Smooth muscle cell of the brain vasculature (primary cell): Measurements from ENCODE around the gene CHST15.
A peak's percentile ranks its signal among the peaks of the same experiment; 100 is the strongest.

Experiments
- DNase-seq: peaks from one replicate; pipeline ENCODE4 v3.0.0-alpha.2; 2012; ENCODE audit warnings: low read depth, low spot score

The CHST15 gene

DNA sequence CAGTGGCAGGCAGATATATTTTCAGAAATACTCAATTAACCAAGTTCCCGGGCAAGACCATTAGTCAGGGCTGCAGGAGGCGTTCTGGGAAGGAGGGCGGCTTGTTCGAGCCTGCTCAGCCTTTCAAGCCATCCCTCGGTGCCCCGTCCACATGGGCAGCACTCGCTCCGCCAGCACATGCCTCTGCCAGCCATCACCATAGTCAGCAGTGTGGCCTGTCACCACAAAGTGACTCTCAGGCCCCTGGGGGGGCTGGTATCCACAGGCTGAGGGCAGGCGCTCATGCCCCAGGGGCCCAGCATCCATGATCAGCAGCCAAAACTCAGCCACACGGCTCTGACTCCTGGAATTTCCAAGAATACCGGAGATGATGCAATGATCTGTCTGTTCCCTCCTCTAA is 81.9 kb downstream of the CHST15 start:
- no peak for DNase-seq

DNA sequence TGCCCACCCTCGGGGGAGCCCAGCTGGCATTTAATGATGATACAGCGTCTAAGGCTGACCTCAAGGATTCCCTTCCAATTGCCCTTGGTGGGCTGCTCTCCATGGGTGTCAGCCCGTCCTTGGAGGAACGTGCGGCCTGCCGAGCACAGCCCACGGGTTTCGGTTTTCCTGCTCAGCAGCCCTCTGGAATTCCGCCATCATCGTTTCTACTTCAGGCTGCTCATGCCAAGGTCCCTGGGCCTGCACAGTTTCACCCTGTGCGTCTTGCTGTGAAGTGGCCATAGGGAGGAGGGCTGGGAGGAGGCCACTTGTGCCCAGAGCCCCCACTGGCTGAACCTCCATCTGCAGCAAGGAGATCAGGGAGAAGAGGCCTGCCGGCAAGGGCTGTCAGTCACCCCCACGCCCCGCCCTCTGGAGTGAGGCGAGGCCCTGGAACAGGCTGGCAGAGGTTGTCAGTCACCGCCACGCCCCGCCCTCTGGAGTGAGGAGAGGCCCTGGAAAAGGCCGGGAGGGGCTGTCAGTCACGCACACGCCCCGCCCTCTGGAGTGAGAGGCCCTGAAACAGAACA is 82.8 kb downstream of the CHST15 start:
- DNase-seq: no peak

DNA sequence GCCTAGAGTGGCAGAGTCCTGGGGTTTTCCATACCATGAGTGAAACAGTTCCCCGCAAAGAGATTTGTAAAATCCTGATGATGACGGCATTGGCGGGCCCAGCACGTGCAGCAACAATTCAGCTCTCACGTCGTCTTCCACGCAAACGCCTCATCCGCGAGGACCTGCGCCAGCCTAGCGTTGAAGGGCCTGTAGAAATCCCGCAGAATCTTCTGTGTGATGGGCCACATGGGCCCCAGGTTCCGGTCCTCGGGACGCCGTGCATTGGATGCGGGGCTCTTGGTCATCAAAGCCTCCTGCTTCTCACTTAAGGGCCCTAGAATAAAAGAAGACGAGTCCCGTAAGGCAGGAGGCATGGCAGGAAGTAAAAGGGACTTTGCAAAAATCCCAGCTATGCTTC is 83.4 kb downstream of the CHST15 start:
- DNase-seq: no peak

DNA sequence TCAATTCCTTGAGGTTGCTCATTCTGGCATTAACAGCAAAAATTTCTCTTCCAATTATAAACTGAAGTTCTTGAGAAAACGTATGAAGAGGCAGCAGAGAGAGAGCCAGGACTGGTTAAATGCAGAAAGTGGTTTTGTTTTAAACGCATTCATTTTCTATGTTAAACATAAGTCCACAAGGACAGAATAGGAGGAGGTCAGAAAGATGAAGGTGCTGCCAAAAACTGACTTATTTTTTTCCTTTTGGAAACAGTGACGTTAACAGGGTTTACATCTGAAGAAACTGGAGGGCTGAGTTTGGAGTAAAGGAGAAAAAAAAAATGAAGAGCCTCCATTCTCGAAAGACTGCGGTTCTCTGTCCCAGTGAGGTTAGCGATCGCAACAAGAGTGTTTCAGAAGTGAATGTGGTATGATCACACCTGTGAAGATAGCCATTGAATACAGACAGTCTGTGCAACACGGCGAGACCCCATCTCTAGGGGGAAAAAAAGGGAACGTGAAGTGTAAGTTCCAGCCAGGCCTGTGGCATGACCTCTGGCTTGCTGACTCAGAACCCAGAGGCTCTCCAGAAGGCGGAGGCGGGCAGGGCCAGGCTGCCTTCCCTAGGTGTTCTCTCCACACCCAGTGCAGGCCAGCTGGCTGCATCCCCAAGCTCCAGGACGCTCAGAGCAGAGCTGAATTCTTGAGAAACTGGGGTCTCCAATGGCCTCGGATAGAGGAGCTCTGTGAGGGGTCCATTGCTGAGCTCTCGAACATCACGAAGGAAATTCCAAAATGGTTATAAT is 84.0 kb downstream of the CHST15 start:
- DNase-seq: no peak

- DNase-seq: no peak
Measured at GRCh38 chr10:124008681-124009080, 84.7 kb downstream of the CHST15 start.

- no peak for DNase-seq
Measured at GRCh38 chr10:124008187-124008586, 85.2 kb downstream of the CHST15 start.

GRCh38 chr10:124007773-124008145 is 85.6 kb downstream of the CHST15 start:
- no peak for DNase-seq

GRCh38 chr10:124007102-124007772 is 86.2 kb downstream of the CHST15 start:
- no peak for DNase-seq

- no peak for DNase-seq
Measured at GRCh38 chr10:124006526-124006925, 86.9 kb downstream of the CHST15 start.

DNA sequence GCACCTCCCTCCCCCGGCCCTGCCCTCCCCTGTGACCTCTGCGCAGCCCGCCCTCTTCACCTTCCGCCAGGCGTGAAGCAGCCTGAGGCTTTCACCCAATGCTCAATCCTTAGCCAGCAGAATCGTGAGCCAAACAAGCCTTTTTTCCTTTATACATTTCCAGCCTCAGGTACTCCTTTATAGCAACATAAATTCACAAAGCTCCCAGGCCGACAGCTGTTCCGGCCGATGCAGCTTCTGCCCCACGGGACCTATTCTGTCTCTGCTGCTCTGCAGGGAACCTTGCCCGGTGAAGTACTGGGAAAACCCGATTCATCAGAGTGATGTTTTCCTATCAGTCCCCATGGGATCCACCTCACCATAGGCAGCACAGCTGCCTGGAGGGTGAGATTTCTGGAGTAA is 87.4 kb downstream of the CHST15 start:
- DNase-seq: peak; percentile 10

DNA sequence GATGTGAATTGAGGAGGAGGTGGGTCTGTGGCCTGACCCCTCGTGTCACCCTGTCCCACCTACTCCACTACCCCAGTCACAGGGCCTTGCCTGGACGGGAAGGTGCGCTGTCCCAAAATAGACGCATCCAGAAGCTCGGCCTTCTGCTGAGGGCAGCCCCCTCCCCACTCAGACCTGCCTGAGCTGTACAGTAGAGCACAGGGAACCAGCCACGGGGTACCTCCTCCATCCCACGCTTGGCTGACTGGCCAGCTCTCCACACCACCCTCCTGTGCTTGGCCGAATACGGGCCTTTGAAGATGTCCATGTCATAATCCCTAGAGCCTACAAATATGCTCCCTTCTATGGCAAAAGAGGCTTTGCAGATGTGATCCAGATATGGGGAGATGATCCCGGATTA is 88.3 kb downstream of the CHST15 start:
- no peak for DNase-seq

DNA sequence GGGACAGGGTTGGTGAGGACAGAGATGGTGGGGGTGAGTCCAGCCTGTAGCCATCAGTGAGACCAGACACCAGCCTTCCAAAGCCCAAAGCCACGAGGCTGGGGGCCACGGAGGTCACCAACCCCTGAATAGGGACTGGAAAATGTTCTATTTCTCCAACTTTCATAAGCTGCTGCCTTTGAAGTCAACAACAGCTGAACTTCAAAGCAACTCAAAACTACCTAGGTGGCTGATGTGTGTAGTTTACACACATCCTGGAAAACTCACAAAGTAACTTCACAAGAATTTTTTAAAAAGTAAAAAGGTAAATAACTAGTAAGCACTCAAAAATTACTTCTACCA is 88.8 kb downstream of the CHST15 start:
- DNase-seq: no peak

GRCh38 chr10:124003871-124004662 is 89.3 kb downstream of the CHST15 start:
- no peak for DNase-seq

GRCh38 chr10:124003481-124003870 is 89.9 kb downstream of the CHST15 start:
- DNase-seq: no peak

- DNase-seq: no peak
Measured at GRCh38 chr10:124003070-124003419, 90.4 kb downstream of the CHST15 start.

DNA sequence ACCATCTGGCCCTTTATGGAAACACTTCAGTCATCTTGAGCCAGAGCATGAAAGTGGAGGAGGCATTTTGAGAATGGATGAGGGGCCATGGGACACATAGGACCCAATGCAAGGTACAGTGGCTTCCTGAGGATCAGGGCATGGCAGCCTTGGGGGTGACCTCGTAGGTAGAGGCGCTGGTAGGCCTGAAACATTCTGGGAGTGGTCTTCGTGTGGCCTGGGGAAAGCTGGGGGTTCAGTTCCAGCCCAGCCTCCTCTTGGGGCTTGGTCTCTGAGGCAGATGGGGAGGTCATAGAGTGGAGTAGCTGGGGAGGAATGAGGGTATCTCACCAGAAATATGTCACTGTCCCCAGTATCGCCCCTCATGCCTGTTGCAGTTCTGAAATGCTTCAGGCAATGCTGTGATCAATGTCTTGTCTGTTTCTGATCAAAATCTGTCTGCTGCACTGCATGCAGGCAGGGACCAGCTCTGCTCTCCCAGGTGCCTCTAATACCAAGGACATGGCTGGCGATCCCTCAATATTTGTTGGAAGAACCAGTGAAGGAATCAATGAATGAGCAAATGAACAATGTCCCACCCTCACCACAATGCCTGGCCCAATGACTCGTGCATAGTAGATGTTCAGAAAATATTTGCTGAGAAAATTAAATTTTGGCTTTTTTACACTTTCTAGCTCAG is 90.9 kb downstream of the CHST15 start:
- DNase-seq: no peak

GRCh38 chr10:124001391-124002148 is 91.8 kb downstream of the CHST15 start:
- DNase-seq: no peak

- DNase-seq: no peak
Measured at GRCh38 chr10:124000792-124001201, 92.6 kb downstream of the CHST15 start.

DNA sequence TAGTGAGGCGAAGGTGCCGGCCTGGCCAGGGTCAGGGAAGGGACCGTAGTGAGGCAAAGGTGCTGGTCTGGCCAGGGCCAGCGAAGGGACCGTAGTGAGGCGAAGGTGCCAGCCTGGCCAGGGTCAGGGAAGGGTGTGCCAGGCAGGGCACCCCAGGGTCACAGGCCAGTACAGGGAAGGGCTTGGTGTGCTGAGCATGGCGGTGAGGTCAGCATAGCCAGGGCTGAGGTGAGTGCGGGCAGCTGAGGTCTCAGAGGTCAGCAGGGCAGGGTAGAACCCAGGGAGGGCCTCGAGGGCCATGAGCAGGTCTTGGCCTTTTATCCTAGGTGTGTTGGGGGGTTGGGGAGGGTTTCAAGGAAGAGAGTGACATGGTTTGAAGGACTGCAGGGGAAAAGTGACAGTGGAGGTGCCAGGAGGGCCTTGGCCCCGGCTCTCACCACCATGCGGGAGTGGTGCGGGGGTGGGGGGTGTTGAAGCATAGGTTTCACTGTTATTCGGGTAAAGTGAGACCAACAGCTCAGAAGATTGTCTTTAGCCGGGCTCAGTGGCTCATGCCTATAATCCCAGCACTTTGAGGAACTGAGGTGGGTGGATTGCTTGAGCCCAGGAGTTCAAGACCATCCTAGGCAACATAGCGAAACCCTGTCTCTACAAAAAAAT is 93.3 kb downstream of the CHST15 start:
- no peak for DNase-seq

DNA sequence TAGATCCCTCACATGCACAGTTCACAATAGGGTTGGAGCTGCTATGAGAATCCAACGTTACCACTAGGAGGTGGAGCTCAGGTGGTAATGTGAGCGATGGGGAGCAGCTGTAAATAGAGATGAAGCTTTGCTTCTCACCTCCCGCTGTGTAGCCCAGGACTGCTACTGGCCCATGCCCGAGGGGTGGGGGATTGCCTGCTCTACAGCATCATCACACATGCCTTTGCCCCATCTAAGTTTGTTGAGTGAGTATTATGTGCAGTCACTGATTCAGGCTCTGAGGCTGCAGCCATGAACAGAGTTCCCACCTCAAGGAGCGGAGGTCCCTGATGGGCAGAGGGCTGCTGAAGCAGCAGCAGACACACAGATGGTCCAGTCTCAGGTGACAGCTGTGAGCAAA is 94.1 kb downstream of the CHST15 start:
- no peak for DNase-seq
